ENCODE data around the gene NUF2. TPM values are rescaled to one million over a fixed set of nuclear protein-coding genes. Genes with fewer than 3 reads are reported as not detected.

NUF2 gene
- total RNA-seq, 4 donors from 2014 or later = 0.73 to 20.5 TPM; not detected in 2

DNA sequence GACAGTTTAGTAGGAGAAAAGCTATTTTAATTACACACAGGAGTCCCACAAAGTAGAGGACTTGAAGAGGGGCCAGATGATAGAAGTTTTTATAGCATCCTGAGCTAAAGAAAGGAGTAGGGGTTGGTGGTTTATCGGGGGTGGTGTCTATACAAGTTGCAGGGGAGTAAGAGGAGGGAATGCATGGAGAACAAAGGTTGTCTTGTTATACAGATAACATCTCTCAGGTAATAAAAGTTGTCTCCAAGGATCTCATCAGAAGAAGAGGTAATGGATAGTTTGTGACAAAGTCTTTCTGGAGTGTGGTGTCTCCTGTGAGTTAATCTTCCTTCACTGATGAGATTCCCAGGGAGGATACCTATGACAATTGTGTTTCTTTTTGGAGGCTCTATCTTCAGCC lies 23.4 kb upstream of the NUF2 start:
- DNase-seq = no peak
- no peaks in the 10 kb centered on the region for H3K36me3 ChIP-seq
- intact Hi-C loops (cut with DNase I; ENCODE audit: low total_unique reads) = no loop called here
- no peaks in the 10 kb centered on the region for H3K4me1 ChIP-seq
- no peaks in the 10 kb centered on the region for H3K27me3 ChIP-seq
- no peak overlapping the region for H3K27ac ChIP-seq
- no peak overlapping the region for H3K4me3 ChIP-seq
- no peaks in the 10 kb centered on the region for H3K9me3 ChIP-seq
- no peak for TF ChIP-seq POLR2A (IDR thresholded peaks at IDR 0.05)
- TF ChIP-seq, protein P1, sequence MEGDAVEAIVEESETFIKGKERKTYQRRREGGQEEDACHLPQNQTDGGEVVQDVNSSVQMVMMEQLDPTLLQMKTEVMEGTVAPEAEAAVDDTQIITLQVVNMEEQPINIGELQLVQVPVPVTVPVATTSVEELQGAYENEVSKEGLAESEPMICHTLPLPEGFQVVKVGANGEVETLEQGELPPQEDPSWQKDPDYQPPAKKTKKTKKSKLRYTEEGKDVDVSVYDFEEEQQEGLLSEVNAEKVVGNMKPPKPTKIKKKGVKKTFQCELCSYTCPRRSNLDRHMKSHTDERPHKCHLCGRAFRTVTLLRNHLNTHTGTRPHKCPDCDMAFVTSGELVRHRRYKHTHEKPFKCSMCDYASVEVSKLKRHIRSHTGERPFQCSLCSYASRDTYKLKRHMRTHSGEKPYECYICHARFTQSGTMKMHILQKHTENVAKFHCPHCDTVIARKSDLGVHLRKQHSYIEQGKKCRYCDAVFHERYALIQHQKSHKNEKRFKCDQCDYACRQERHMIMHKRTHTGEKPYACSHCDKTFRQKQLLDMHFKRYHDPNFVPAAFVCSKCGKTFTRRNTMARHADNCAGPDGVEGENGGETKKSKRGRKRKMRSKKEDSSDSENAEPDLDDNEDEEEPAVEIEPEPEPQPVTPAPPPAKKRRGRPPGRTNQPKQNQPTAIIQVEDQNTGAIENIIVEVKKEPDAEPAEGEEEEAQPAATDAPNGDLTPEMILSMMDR (IDR thresholded peaks at IDR 0.05) = no peak

GRCh38 chr1:163300568-163300967 lies 21.2 kb upstream of the NUF2 start:
- no peaks in the 10 kb centered on the region for H3K27me3 ChIP-seq
- H3K4me3 ChIP-seq = no peak overlapping the region
- H3K27ac ChIP-seq = no peak overlapping the region
- no peaks in the 10 kb centered on the region for H3K9me3 ChIP-seq
- H3K36me3 ChIP-seq = no peaks in the 10 kb centered on the region
- H3K4me1 ChIP-seq = no peaks in the 10 kb centered on the region
- TF ChIP-seq POLR2A (IDR thresholded peaks at IDR 0.05) = no peak
- TF ChIP-seq, protein P1 (IDR thresholded peaks at IDR 0.05) = no peak
- intact Hi-C loops (cut with DNase I; ENCODE audit: low total_unique reads) = no loop called here
- no peak for DNase-seq

DNA sequence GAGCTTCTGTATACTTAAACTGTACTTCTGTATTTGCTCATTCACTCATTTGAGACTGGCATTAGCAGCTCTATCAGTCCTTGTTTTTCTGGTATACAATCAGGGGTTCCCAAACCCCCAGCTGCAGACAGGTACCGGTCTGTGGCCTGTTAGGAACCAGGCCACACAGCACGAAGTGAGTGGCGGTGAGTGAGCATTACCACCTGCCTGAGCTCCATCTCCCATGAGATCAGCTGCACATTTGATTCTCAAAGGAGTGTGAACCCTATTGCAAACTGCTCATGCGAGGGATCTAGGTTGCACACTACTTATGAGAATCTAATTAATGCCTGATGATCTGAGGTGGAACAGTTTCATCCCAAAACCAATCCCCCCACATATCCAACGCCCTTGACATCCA lies 18.2 kb upstream of the NUF2 start:
- Histone ChIP-seq H3K27ac (no peak overlapping the region), H3K9me3 (no peaks in the 10 kb centered on the region), H3K36me3 (no peaks in the 10 kb centered on the region), H3K4me1 (no peaks in the 10 kb centered on the region), H3K4me3 (no peak overlapping the region), H3K27me3 (no peaks in the 10 kb centered on the region)
- no peak for DNase-seq
- TF ChIP-seq, protein P1 (IDR thresholded peaks at IDR 0.05) = no peak
- no peak for TF ChIP-seq POLR2A (IDR thresholded peaks at IDR 0.05)
- intact Hi-C loops (cut with DNase I; ENCODE audit: low total_unique reads) = no loop called here

DNA sequence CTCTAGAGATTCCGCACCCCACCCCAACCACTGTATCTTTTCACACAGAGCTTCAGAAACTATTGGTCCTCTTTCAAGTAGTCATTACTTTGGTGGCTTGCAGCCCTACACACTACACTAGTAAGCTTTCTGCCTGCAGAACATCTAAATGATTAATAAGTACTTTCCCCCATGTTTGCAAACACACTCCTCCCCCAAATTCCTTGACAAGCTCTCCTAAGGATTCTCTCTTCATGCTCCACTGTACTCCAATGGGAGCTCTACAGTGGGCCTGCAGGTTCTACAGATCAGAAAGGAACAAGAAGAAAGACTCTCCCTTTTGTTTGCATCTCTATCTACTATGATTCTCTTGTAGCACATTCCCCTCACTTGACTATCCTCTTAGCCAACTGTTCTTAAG lies 16.3 kb upstream of the NUF2 start:
- DNase-seq = no peak
- Histone ChIP-seq H3K9me3 (no peaks in the 10 kb centered on the region), H3K27me3 (no peaks in the 10 kb centered on the region), H3K27ac (no peak overlapping the region), H3K4me3 (no peak overlapping the region), H3K36me3 (no peaks in the 10 kb centered on the region), H3K4me1 (no peaks in the 10 kb centered on the region)
- intact Hi-C loops (cut with DNase I; ENCODE audit: low total_unique reads) = no loop called here
- TF ChIP-seq, protein P1 (IDR thresholded peaks at IDR 0.05) = no peak

GRCh38 chr1:163307479-163308171 lies 14.1 kb upstream of the NUF2 start:
- H3K4me1 ChIP-seq = no peaks in the 10 kb centered on the region
- H3K27me3 ChIP-seq = no peaks in the 10 kb centered on the region
- DNase-seq = no peak
- no peak overlapping the region for H3K4me3 ChIP-seq
- intact Hi-C loops (cut with DNase I; ENCODE audit: low total_unique reads) = no loop called here
- no peak for TF ChIP-seq POLR2A (IDR thresholded peaks at IDR 0.05)
- TF ChIP-seq, protein P1 (IDR thresholded peaks at IDR 0.05) = no peak
- no peaks in the 10 kb centered on the region for H3K9me3 ChIP-seq
- H3K27ac ChIP-seq = no peak overlapping the region
- H3K36me3 ChIP-seq = no peaks in the 10 kb centered on the region

All from uterus (tissue), 4 donors.